ENCODE data around the gene TIMP4.

GRCh38 chr3:12135029-12135657 is 23.6 kb downstream of the TIMP4 start:
- TF ChIP-seq FOXM1 (IDR thresholded peaks at IDR 0.05; ENCODE audit: low read depth): no peak
- no peak for TF ChIP-seq NFIC (IDR thresholded peaks at IDR 0.05; ENCODE audit: borderline replicate concordance)
- TF ChIP-seq CTCF (IDR thresholded peaks at IDR 0.05): peak; percentile 96
- no peak for TF ChIP-seq GATA2 (CRISPR knock-in tag; IDR thresholded peaks at IDR 0.05)
- TF ChIP-seq EZH2phosphoT487 (IDR thresholded peaks at IDR 0.05; ENCODE audit: borderline replicate concordance, low read depth): no peak
- TF ChIP-seq YY1 (IDR thresholded peaks at IDR 0.05; ENCODE audit: low read depth): no peak

Data from SK-N-SH (cell line).